HG03460 (cell line): ENCODE measurements around the gene HOPX.
"Not testable (repeated sequence)": the region's sequence is repeated elsewhere in the genome, so short reads cannot be mapped to it uniquely, and the experiment has no call there.

Experiments used
- ATAC-seq: cut with Tn5 transposase; IDR thresholded peaks from one replicate; pipeline ENCODE4 v1.9.1; 2021; ENCODE audit not compliant: unreplicated experiment

HOPX gene

DNA sequence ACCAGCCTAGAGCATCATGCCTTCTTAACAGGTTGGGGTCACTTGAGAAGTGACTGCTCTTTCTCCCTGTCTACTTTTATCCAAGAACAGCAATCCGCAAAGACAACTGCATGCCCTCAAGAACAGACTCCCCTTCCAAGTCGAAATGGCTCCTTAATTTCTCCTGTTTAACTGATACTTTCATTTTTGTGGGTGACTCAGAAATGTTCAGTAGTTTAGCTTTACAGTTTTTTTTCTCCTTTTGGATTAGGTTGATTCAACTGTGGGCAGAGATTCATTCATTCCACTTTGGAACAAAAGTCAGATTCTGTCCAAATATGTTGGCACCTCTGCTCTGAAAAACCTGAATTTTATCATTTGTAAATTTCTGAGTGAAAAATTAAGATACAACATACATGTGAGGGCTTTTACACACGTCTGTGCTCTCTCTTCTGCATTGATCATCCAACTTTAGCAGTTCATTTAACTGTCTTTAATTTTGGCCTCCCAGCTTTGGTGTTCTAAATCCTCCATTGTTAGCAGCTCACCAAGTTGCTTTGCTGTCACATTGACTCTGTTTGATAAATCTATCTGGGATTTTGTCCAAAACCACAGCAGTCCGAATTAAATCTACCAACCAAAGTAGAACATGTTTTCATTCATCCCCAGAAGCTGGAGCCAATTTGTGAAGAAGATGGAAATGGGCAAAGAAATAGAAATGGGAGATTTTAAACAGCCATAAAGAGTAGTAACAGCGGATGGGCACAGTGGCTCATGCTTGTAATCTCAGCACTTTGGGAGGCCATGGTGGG, 50.0 kb downstream of the HOPX start:
- ATAC-seq: no peak

GRCh38 chr4:56628592-56628991, 52.5 kb downstream of the HOPX start:
- ATAC-seq: no peak

GRCh38 chr4:56627985-56628384, 53.1 kb downstream of the HOPX start:
- ATAC-seq: no peak

DNA sequence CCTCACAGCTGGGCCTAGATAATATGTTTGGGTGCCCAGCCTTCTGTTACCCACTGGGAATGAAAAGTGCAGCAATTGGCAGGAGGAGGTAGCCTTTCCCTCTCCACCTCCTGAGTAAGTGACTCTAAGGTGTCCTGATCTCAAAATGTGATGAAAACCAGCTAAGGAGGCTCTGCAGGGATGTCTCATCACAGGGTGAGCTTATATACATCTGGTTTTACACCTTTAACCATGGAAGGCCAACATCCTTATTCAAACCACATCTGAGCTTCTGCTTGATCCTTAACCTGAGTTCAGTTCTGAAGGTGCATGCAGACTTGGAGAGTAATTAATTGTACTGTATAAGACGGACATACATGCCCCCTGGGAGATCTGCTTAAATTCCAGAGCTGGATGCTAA, 53.7 kb downstream of the HOPX start:
- ATAC-seq: no peak

DNA sequence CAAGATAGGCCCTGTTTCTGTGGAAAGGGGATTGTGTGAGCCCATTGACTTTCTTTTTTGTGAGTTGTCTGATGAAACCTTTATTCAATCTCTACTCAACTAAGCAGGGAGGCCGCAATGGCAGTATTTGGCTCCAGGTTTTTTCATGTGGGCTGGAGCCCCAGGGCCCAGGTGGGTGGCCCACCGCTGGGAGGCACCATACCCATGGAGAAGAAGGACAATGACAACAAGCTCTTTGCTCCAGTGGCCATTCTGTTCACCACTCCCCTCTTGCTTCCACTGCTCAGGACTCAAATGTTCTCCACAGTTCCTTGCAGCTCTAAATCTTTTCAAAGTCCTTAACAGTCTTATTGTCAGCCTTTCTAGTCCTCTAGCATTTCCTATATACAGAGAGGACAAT, 54.1 kb downstream of the HOPX start:
- ATAC-seq: no peak

DNA sequence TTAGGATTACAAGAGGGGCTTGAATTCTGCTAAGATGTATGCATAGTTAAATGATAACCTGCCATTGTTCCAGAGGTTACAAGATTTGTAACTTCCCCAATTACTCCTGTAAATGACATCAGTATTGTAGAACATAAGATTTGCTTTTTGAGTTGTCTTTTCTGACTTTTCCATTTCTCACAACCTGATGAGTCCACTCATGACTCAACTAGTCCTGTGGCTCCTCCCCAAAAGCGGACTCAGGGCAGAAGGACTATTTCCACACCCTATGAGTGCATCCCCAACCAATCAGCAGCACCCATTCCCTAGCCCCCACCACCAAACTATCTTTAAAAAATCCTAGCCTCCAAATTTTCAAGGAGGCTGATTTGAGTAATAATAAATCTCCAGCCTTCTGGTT, 54.7 kb downstream of the HOPX start:
- no peak for ATAC-seq

DNA sequence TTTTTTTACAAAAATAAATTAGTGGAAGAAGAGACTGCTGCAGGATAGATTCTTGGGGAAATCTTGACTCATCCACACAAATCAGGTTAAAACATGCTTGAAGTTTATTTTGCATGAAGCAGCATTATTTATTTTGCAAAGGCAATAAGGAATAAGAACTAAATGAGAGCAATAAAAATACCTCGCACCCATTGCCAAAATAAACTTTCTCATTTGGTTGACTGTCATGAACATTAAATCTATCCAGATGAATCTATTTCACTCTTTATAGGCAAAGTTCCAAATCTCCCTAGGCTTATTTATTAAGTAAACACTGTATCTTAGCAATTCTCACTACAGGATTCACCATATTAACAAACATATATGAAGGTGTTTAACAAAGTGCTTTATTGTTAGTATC, 58.9 kb downstream of the HOPX start:
- ATAC-seq: no peak

DNA sequence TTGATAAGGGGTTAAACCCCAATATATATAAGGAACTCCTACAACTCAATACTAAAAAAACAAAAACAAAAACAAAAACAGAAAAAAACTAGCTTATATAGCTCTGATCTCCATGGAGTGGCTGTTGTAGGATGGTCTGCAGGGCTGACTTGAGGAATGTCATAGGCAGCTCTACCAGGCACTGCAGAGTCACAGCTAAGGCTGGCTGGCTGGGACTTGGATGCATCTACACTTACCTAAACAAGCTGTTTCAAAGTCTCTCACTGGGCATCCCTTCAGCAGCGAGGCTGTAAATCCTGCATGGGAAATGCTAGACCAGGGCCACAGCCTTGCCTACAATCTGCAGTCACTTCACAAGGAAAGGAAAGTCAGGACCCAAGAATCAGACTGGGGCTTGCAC, 61.3 kb downstream of the HOPX start:
- no peak for ATAC-seq

DNA sequence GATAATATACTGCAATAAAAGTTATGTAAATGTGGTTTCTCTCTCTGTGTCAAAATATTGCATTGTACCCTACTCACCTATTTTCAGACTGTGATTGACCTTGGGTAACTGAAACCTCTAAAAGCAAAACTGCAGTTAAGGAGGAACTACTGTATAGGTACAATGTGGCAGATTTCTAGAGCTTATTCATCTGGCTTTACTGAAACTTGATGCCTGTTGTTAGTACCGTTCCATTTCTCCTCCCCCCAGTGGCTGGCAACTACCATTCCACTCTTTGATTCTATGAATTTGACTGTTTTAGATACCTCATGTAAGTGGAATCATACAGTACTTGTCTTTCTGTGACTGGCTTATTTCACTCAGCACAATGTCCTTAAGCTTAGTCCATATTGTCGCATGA, 61.9 kb downstream of the HOPX start:
- ATAC-seq: no peak

- no peak for ATAC-seq
Observed at GRCh38 chr4:56618734-56619133, 62.4 kb downstream of the HOPX start.

GRCh38 chr4:56613101-56613862, 67.8 kb downstream of the HOPX start:
- ATAC-seq: no peak

GRCh38 chr4:56612282-56612681, 68.8 kb downstream of the HOPX start:
- no peak for ATAC-seq

- no peak for ATAC-seq
Observed at GRCh38 chr4:56611501-56611900, 69.6 kb downstream of the HOPX start.

DNA sequence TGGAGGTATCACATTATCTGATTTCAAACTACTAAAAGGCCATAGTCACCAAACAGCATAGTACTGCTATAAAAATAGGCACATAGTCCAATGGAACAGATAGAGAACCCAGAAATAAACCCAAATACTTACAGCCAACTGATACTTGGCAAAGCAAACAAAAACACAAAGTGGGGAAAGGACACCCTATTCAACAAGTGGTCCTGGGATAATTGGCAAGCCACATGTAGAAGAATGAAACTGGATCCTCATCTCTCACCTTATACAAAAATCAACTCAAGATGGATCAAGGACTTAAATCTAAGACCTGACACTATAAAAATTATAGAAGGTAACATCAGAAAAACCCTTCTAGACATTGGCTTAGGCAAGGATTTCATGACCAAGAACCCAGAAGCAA, 70.9 kb downstream of the HOPX start:
- ATAC-seq: not testable (repeated sequence)

DNA sequence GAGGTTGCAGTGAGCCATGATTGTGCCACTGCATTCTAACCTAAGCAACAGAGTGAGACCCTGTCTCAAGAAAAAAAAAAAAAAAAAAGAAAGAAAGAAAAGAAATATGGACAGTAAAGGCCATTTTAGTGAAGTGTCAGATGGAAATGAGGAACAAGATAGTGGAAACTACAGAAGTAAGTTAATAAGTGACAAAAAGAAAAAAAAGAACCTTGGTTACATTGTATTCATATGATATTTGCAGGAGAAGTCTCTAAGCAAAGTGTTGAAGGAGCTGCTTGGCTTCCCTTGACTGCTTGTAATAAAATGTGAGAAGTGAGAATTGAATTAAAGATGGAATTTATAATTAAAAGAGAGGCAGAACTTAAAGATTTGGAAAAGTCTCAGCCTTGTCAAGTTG, 73.2 kb downstream of the HOPX start:
- ATAC-seq: no peak

- no peak for ATAC-seq
Observed at GRCh38 chr4:56606385-56606784, 74.7 kb downstream of the HOPX start.

DNA sequence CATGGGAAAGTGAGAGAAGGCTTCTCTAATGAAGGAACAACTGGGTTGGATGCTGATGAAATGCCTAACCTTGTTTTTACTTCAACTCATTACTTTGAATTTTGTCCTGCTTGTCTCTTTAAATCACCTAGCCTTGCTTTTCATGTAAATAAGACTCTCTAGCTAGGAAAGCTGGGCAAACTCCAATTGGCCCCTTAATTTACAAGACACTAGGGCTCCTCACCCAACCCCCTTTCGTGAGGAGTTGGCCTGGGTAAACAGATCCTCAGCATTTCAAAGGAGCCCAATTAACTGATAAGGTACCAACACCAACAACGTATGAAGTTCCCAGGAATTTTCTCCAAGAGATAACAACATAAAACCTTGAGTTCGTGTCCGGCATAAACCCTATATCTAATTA, 75.6 kb downstream of the HOPX start:
- ATAC-seq: not testable (repeated sequence)

- ATAC-seq: no peak
Observed at GRCh38 chr4:56603297-56603696, 77.8 kb downstream of the HOPX start.
